ENCODE results near the gene CEP104.

CEP104 gene

DNA sequence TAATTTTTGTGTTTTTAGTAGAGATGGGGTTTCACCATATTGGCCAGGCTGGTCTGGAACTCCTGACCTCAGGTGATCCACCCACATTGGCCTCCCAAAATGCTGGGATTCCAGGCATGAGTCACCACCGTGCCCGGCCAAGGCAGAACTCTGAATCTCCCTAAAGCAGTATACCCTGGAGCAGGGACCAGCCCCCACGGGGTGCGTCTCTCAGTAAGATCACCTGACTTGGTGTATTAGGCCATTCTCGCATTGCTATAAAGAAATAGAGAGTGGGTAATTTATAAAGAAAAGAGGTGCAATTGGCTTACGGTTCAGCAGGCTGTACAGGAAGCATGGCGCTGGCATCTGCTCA lies 14.4 kb upstream of the CEP104 start:
- Mint-ChIP-seq H3K27ac (no peak overlapping the region), H3K27me3 (ENCODE audit: low read depth) (peaks cover 4% of the 10 kb centered on the region), H3K4me3 (no peak overlapping the region), H3K9me3 (no peaks in the 10 kb centered on the region), H3K4me1 (no peaks in the 10 kb centered on the region), H3K36me3 (ENCODE audit: low read depth) (peaks cover 57% of the 10 kb centered on the region)
- TF ChIP-seq, protein P1, sequence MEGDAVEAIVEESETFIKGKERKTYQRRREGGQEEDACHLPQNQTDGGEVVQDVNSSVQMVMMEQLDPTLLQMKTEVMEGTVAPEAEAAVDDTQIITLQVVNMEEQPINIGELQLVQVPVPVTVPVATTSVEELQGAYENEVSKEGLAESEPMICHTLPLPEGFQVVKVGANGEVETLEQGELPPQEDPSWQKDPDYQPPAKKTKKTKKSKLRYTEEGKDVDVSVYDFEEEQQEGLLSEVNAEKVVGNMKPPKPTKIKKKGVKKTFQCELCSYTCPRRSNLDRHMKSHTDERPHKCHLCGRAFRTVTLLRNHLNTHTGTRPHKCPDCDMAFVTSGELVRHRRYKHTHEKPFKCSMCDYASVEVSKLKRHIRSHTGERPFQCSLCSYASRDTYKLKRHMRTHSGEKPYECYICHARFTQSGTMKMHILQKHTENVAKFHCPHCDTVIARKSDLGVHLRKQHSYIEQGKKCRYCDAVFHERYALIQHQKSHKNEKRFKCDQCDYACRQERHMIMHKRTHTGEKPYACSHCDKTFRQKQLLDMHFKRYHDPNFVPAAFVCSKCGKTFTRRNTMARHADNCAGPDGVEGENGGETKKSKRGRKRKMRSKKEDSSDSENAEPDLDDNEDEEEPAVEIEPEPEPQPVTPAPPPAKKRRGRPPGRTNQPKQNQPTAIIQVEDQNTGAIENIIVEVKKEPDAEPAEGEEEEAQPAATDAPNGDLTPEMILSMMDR (IDR thresholded peaks at IDR 0.05; ENCODE audit: unreplicated experiment in 3 of 3), result no peak

GRCh38 chr1:3869751-3870301 lies 12.8 kb upstream of the CEP104 start:
- Mint-ChIP-seq H3K9me3 (no peaks in the 10 kb centered on the region), H3K4me3 (no peak overlapping the region), H3K27me3 (ENCODE audit: low read depth) (peaks cover 4% of the 10 kb centered on the region), H3K4me1 (no peaks in the 10 kb centered on the region), H3K27ac (no peak overlapping the region), H3K36me3 (ENCODE audit: low read depth) (peaks cover 47% of the 10 kb centered on the region)
- TF ChIP-seq, protein P1 (IDR thresholded peaks at IDR 0.05; ENCODE audit: unreplicated experiment in 3 of 3), result no peak

DNA sequence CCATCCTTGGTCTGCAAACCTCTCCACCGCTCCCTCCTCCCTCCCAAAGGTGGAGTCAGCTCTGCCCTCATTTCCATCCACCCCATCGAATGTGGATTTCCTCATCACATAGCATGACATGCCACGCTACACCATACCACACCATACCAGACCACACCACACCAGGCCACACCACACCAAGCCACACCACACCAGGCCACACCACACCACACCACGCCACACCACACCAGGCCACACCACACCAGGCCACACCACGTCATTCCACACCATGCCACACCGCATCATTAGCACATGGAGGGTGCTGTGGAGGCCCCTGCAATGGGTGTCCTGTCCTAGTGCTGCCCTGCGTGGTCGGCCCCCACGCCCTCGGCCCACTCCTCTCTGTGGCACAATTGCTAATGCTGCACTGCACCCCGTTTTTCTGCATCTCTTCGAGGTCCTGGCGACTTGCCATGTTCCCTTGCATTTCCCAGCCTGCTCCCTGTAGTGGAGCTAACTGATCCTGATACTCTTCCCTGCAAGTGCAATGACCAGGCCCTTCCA lies 11.5 kb upstream of the CEP104 start:
- TF ChIP-seq, protein P1 (IDR thresholded peaks at IDR 0.05; ENCODE audit: unreplicated experiment in 3 of 3), result no peak
- no peak overlapping the region for H3K4me3 Mint-ChIP-seq
- peaks cover 4% of the 10 kb centered on the region for H3K27me3 Mint-ChIP-seq (ENCODE audit: low read depth)
- H3K27ac Mint-ChIP-seq, result no peak overlapping the region
- H3K9me3 Mint-ChIP-seq, result no peaks in the 10 kb centered on the region
- H3K4me1 Mint-ChIP-seq, result no peaks in the 10 kb centered on the region
- peaks cover 41% of the 10 kb centered on the region for H3K36me3 Mint-ChIP-seq (ENCODE audit: low read depth)

GRCh38 chr1:3865606-3866160 lies 8.7 kb upstream of the CEP104 start:
- H3K27ac Mint-ChIP-seq, result no peak overlapping the region
- no peak overlapping the region for H3K4me3 Mint-ChIP-seq
- TF ChIP-seq, protein P1 (IDR thresholded peaks at IDR 0.05; ENCODE audit: unreplicated experiment in 3 of 3), result no peak
- peaks cover 4% of the 10 kb centered on the region for H3K27me3 Mint-ChIP-seq (ENCODE audit: low read depth)
- peaks cover 43% of the 10 kb centered on the region for H3K36me3 Mint-ChIP-seq (ENCODE audit: low read depth)
- no peaks in the 10 kb centered on the region for H3K9me3 Mint-ChIP-seq
- no peaks in the 10 kb centered on the region for H3K4me1 Mint-ChIP-seq

- Mint-ChIP-seq H3K9me3 (no peaks in the 10 kb centered on the region), H3K4me3 (no peak overlapping the region), H3K27ac (no peak overlapping the region), H3K36me3 (ENCODE audit: low read depth) (peaks cover 38% of the 10 kb centered on the region), H3K4me1 (no peaks in the 10 kb centered on the region), H3K27me3 (ENCODE audit: low read depth) (peaks cover 4% of the 10 kb centered on the region)
- TF ChIP-seq, protein P1 (IDR thresholded peaks at IDR 0.05; ENCODE audit: unreplicated experiment in 3 of 3), result no peak
Observed at GRCh38 chr1:3864884-3865283, 7.9 kb upstream of the CEP104 start.

Data from nephron (organoid).